ENCODE results near the gene TBC1D12. TPM values are rescaled to one million over a fixed set of nuclear protein-coding genes. Genes with fewer than 3 reads are reported as not detected.

TBC1D12 gene
- total RNA-seq, 1 donor from 2014 or later, result 14.7 TPM

DNA sequence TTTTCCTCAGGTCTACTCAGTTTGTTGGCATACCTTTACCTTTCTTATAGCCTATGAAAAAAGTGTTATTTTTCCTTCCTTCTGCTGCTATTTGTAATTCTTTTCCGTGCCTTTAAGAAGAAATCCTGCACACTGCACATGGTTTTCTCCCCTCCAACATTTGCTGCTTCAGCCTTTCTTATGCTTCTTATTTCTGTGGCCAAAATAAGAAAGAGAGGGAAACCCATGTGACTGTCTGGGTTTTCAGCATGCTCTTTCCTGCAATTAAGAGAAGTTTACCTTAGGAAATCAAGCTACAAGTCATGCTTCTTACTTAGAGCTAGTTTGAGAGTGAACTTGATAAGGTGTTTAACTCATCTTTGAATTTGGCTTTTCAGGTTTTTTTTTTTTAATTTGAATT is 11.0 kb downstream of the TBC1D12 start:
- Histone ChIP-seq H3K4me1 (peaks cover 12% of the 10 kb centered on the region), H3K9me3 (no peaks in the 10 kb centered on the region), H3K27ac (no peak overlapping the region), H3K4me3 (no peak overlapping the region), H3K27me3 (no peaks in the 10 kb centered on the region), H3K36me3 (no peaks in the 10 kb centered on the region)
- intact Hi-C loops (cut with DNase I), result no loop called here
- no peak for DNase-seq (ENCODE audit: extremely low spot score in 2 of 2)
- TF ChIP-seq, protein P1, sequence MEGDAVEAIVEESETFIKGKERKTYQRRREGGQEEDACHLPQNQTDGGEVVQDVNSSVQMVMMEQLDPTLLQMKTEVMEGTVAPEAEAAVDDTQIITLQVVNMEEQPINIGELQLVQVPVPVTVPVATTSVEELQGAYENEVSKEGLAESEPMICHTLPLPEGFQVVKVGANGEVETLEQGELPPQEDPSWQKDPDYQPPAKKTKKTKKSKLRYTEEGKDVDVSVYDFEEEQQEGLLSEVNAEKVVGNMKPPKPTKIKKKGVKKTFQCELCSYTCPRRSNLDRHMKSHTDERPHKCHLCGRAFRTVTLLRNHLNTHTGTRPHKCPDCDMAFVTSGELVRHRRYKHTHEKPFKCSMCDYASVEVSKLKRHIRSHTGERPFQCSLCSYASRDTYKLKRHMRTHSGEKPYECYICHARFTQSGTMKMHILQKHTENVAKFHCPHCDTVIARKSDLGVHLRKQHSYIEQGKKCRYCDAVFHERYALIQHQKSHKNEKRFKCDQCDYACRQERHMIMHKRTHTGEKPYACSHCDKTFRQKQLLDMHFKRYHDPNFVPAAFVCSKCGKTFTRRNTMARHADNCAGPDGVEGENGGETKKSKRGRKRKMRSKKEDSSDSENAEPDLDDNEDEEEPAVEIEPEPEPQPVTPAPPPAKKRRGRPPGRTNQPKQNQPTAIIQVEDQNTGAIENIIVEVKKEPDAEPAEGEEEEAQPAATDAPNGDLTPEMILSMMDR (IDR thresholded peaks at IDR 0.05), result no peak
- TF ChIP-seq POLR2AphosphoS5 (IDR thresholded peaks at IDR 0.05; ENCODE audit: insufficient read depth in 1 of 2, low read depth in 1 of 2) (no peak), POLR2A (IDR thresholded peaks at IDR 0.05) (no peak)

DNA sequence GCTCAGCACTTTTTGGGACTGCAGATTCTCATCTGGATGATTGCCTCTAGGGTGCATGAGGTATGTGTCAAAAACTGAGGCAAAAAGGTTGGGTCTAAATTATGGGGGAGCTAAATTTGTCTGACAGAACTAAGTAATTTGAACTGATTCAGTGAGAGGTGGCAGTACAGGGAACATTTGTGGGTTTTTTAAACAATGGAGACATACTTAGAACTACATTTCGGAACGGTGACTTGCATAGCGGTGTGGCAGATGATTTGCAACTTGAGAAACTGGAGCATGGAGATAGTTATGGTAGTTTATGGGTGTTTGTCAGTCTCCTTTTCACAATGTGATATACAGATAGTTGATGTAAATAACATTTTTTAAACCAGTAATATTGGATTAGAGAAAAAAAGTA is 14.6 kb downstream of the TBC1D12 start:
- H3K27ac ChIP-seq, result no peak overlapping the region
- DNase-seq (ENCODE audit: extremely low spot score in 2 of 2), result no peak
- H3K4me3 ChIP-seq, result no peak overlapping the region
- TF ChIP-seq, protein P1 (IDR thresholded peaks at IDR 0.05), result no peak
- TF ChIP-seq POLR2AphosphoS5 (IDR thresholded peaks at IDR 0.05; ENCODE audit: insufficient read depth in 1 of 2, low read depth in 1 of 2), result no peak
- no peak for TF ChIP-seq POLR2A (IDR thresholded peaks at IDR 0.05)
- H3K36me3 ChIP-seq, result no peaks in the 10 kb centered on the region
- peaks cover 12% of the 10 kb centered on the region for H3K4me1 ChIP-seq
- no peaks in the 10 kb centered on the region for H3K27me3 ChIP-seq
- intact Hi-C loops (cut with DNase I), result no loop called here
- H3K9me3 ChIP-seq, result no peaks in the 10 kb centered on the region

DNA sequence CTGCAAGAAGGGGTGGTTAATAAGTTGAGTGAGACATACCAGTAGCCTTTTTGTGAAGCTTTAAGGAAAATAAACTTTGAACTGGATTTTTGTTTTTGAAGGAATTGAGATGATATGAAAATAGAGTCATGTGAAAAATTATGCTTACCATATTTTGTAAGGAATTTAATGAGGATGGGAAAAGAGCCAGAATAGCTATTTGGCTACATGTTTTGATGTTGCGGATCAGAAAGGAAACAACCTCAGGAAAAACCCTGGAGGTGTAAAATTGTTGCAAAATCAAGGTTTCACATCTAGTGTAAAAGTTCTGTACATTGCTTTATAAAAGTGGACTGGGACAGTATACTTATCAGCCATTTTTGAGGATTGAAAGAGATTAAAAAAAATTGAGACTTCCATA is 15.0 kb downstream of the TBC1D12 start:
- H3K36me3 ChIP-seq, result no peaks in the 10 kb centered on the region
- peaks cover 11% of the 10 kb centered on the region for H3K4me1 ChIP-seq
- no peak overlapping the region for H3K4me3 ChIP-seq
- no peaks in the 10 kb centered on the region for H3K27me3 ChIP-seq
- intact Hi-C loops (cut with DNase I), result no loop called here
- H3K27ac ChIP-seq, result no peak overlapping the region
- no peaks in the 10 kb centered on the region for H3K9me3 ChIP-seq
- DNase-seq (ENCODE audit: extremely low spot score in 2 of 2), result no peak
- TF ChIP-seq POLR2AphosphoS5 (IDR thresholded peaks at IDR 0.05; ENCODE audit: insufficient read depth in 1 of 2, low read depth in 1 of 2) (no peak), POLR2A (IDR thresholded peaks at IDR 0.05) (no peak)
- TF ChIP-seq, protein P1 (IDR thresholded peaks at IDR 0.05), result no peak

DNA sequence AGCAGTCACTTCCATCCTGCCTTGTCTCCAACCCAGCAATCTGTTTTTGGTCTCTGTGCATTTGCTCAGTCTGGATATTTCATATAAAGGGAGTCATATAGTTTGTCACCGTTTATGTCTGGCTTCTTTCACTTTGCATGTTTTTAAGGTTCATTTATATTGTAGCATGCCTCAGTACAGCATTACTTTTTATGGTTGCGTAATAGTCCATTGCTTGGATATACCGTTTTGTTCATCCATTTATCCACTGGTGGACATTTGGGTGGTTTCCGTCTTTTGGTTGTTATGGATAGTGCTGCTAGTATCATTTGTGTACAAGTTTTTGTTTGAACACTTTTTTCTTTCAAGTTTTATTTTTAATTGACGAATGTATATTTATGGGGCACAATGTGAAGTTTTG is 18.2 kb downstream of the TBC1D12 start:
- TF ChIP-seq POLR2AphosphoS5 (IDR thresholded peaks at IDR 0.05; ENCODE audit: insufficient read depth in 1 of 2, low read depth in 1 of 2), result no peak
- TF ChIP-seq, protein P1 (IDR thresholded peaks at IDR 0.05), result no peak
- TF ChIP-seq POLR2A (IDR thresholded peaks at IDR 0.05), result no peak
- Histone ChIP-seq H3K27me3 (no peaks in the 10 kb centered on the region), H3K27ac (no peak overlapping the region), H3K4me1 (no peaks in the 10 kb centered on the region), H3K36me3 (no peaks in the 10 kb centered on the region), H3K9me3 (no peaks in the 10 kb centered on the region), H3K4me3 (no peak overlapping the region)
- intact Hi-C loops (cut with DNase I), result no loop called here
- no peak for DNase-seq (ENCODE audit: extremely low spot score in 2 of 2)

DNA sequence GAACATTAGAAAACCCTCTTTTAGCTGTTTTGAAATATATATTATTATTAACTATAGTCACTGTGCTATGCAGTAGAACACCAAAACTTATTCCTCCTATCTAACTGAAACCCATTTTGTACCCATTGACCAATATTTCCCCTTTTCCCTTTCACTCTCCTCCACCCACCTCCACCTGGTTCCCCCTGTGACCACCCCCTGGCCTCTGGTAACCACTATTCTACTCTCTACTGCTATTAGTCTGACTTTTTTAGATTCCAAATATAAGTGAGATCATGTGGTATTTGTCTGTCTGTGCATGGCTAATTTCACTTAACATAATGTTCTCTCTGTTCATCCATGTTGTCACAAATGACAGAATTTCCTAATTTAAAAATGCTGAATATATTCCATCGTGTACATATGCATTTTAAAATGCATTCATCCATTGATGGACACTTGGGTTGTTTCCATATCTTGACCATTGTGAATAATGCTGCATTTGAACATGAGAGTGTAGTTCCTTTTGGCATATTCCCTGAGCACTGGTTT is 18.7 kb downstream of the TBC1D12 start:
- DNase-seq (ENCODE audit: extremely low spot score in 2 of 2), result no peak
- H3K36me3 ChIP-seq, result no peaks in the 10 kb centered on the region
- intact Hi-C loops (cut with DNase I), result no loop called here
- TF ChIP-seq POLR2AphosphoS5 (IDR thresholded peaks at IDR 0.05; ENCODE audit: insufficient read depth in 1 of 2, low read depth in 1 of 2) (no peak), POLR2A (IDR thresholded peaks at IDR 0.05) (no peak)
- TF ChIP-seq, protein P1 (IDR thresholded peaks at IDR 0.05), result no peak
- no peak overlapping the region for H3K4me3 ChIP-seq
- no peaks in the 10 kb centered on the region for H3K27me3 ChIP-seq
- H3K9me3 ChIP-seq, result no peaks in the 10 kb centered on the region
- H3K27ac ChIP-seq, result no peak overlapping the region
- no peaks in the 10 kb centered on the region for H3K4me1 ChIP-seq

Measured in vagina (tissue), 2 donors.